GM12801 (cell line): ENCODE results near the gene ARMC6.

Source experiments
- CTCF ChIP-seq: IDR thresholded peaks from one replicate; pipeline ENCODE4 v1.5.1; 2011; ENCODE audit warnings: control low read depth; ENCODE audit not compliant: insufficient read length; ENCODE audit errors: extremely low read depth

Gene ARMC6

GRCh38 chr19:19062454-19063182, 29.2 kb downstream of the ARMC6 start:
- TF ChIP-seq CTCF, result no peak

- no peak for TF ChIP-seq CTCF
These were observed 30.0 kb downstream of the ARMC6 start, which contains the start of gene SLC25A42 for GRCh38 chr19:19063183-19064097. Gene SLC25A42 (plus strand): TSS chr19:19063994. CDS start chr19:19096125, 32,131 bp downstream.

GRCh38 chr19:19064098-19064722, 30.8 kb downstream of the ARMC6 start:
- TF ChIP-seq CTCF, result no peak

- TF ChIP-seq CTCF, result no peak
These were observed 31.7 kb downstream of the ARMC6 start for GRCh38 chr19:19064811-19065745.

DNA sequence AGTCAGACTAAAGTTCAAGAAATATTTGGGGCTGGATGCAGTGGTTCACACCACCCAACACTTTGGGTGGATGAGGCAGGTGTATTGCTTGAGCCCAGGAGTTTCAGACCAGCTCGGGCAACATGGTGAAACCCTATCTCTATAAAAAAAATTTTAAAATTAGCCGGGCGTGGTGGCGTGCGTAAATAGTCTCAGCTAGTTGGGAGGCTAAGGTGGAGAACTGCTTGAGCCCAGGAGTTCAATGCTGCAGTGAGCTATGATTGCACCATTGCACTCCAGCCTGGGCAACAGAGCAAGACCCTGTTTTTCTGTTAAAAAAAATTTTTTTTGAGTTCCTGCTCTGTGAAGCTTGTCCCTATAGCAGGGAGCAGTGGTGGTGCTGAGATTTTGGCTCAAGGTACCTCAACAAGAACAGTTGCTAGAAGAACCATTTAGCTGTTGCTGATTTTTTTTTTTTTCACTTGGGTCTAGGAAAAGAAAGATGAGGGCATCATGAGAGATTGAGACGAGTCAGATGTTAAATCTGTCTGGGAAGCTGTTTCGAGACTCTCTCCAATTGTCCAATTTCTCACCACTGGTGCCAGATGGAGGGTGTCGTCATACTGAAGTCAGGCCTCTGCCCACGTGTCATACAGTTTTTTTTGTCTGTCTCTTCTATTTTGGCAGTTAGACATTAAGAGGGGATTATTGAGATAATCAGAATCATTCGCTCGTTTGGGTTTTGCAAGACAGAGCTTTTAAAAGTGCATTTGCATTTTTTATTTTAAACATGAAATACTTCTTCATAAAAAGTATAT, 34.1 kb downstream of the ARMC6 start:
- TF ChIP-seq CTCF, result no peak
